AG08396 (cell line): ENCODE results near the gene WFS1.

Source experiments
- DNase-seq: peaks from one replicate; pipeline ENCODE4 v3.0.0; 2012; ENCODE audit warnings: low spot score, mixed read lengths

WFS1 gene

GRCh38 chr4:6279582-6280289 lies 10.1 kb downstream of the WFS1 start:
- DNase-seq: no peak

- no peak for DNase-seq
These were observed 10.8 kb downstream of the WFS1 start for GRCh38 chr4:6280365-6280996.

- DNase-seq: no peak
These were observed 12.0 kb downstream of the WFS1 start for GRCh38 chr4:6281436-6282313.

DNA sequence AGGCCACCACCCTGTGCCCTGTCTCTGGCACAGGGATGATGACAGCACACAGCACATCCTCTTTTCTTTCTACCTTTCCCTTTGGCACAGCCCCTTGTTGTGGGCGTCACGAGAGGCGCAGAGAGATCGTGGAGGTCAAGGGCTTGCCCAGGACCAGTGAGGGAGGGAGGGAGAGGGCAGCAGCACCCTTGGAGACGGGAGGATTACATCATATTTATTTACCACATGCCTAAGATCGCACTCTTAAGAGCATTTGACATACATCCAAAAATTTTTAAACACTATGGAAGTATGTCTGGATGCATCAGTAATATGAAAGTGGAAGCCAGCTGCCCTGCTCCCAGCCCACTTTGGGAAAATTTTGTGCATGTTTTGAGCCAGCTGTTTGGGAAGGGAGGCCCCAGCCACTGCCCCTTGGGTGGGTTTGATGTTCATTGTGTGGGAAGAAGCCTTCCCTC lies 12.7 kb downstream of the WFS1 start:
- DNase-seq: no peak

GRCh38 chr4:6283282-6283681 lies 13.6 kb downstream of the WFS1 start:
- no peak for DNase-seq

- DNase-seq: no peak
These were observed 17.6 kb downstream of the WFS1 start for GRCh38 chr4:6287017-6287788.

DNA sequence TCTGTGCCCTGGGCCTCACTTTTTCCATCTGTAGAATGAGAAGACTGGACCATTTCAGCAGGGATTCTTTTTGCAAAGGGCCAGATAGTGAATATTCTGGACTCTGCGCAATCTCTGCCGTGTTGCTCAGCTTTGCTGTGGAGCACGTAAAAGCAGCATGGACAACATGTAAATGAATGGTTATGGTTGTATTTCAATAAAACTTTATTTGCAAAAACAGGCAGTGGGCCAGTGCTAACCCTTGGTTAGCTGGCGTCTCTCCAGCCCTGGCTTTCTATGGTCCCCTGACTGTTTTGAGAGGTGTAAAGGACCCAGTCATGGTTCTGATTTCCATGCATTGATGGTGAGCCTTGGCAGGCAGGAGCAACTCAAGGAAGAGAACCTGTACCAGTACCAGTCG lies 18.7 kb downstream of the WFS1 start:
- DNase-seq: no peak

GRCh38 chr4:6288871-6289270 lies 19.2 kb downstream of the WFS1 start:
- no peak for DNase-seq

DNA sequence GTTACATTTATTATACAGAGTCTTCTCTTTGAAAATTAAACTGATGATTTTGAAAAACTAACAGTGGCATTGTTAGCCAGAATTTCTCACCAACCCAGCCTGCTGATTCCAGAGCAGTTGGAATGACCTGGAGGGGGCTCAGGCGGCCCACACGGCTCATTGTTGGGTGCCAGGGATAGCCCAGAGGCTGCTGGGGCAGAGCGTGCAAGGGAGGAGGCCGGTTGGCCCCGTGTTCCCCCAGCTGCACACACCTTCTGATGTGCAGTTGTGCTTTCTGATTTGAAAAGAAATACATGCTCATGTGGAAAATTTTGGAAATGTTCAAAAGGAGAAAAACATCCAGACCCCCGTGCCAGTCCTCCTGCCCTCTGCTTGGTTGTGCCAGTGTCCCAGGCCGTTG lies 20.6 kb downstream of the WFS1 start:
- no peak for DNase-seq

DNA sequence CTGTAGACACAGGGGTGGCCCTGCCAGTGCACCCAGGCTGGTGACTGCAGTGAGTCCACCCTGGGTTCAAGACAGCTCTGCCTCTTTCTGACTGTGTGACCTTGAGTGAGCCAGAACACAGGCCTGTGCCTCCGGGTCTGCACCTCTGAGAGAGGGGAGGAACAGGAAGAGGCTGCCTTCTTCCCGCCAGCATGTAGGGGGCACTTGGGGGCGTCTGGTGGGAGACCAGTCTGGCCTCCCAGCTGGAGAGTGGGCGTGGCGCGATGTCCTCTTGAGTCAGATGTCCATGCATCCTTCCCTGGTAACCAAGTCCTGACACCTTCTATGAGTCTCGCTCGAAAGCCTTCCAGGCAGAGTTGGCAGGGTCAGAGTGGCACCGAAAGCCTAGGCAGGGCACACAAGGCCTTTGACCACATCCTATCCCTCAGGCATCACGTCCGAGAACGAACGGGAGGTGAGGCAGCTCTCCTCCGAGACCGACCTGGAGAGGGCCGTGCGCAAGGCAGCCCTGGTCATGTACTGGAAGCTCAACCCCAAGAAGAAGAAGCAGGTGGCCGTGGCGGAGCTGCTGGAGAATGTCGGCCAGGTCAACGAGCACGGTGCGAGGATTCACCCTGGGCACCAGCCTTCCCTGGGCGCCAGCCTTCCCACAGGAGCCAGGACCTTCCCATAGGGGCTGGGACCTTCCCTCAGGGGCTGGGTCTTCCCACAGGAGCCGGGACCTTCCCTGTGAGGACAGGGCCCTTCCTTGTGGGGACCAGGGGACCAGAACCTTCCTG lies 21.3 kb downstream of the WFS1 start:
- DNase-seq: no peak

DNA sequence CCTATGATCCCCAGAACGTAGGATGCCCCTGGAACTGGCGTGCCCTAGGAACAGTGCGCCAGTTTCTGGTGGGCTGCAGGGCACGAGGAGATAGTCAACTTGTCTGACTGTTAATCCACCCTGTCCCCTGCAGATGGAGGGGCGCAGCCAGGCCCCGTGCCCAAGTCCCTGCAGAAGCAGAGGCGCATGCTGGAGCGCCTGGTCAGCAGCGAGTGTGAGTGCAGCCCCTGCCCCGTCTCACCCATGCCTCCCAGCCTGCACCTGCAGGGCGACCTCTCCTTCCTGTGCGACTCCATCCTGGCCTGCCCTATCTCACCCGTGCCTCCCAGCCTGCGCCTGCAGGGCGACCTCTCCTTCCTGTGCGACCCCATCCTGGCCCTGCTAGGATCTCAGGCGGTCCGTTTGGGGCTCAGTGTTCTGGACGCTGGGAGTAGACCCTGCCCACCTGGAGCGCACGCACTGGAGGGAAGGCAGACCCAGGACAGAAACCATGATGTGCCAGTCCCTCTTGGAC lies 22.2 kb downstream of the WFS1 start:
- DNase-seq: no peak

DNA sequence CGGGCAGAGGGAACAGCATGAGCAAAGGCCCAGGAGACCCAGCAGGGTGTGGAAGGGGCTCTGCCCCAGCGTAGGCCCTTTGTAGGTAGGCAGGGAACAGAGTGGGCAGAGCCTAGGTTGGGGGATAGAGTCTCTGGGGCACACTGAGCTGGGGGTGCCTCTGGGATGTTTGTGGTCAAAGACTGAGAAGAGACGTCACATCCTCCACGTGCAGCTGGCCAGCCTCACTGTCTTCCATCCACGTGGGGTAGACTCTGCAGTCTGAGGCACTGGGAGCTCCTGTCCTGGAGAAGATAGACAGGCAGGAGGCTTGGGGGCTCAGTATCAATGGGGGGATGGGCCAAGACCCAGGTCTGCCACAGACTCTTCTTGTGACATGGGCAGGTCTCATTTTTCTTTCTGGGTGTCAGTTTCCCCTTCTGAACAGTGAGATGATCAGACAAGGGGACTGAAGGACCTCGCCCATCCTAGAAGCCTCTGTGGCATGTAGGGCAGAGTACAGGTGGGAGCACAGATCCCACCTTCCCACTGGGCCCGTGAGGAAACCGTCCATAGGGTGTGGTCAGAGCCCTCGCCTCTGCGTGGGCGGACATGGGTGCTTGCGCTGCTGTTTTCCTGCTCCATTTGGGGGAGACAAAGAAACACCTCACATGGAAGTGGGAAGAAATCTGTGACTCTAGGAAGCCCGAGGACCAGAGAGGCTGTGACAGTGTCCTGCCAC lies 22.9 kb downstream of the WFS1 start:
- DNase-seq: no peak

DNA sequence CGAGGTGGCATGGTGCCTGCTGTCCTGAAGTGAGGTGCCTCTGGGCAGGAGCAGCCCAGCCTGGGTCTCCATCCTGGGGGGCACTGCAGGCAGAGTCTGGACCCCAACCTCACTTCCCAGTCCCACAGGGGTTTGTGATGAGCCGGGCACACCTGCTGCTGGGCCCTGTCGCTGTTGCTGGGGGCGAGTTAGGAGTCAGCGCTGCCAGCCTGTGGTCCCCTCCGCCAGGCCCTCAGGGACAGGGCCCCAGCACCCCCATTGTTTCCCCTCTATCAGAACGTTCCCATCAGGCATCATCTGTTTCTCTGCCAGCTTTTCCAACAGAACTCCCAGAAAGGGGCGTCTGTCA lies 23.4 kb downstream of the WFS1 start:
- no peak for DNase-seq

GRCh38 chr4:6293661-6294060 lies 24.0 kb downstream of the WFS1 start:
- DNase-seq: no peak

GRCh38 chr4:6294705-6295421 lies 25.2 kb downstream of the WFS1 start:
- no peak for DNase-seq

GRCh38 chr4:6295495-6295894 lies 25.8 kb downstream of the WFS1 start:
- DNase-seq: no peak

DNA sequence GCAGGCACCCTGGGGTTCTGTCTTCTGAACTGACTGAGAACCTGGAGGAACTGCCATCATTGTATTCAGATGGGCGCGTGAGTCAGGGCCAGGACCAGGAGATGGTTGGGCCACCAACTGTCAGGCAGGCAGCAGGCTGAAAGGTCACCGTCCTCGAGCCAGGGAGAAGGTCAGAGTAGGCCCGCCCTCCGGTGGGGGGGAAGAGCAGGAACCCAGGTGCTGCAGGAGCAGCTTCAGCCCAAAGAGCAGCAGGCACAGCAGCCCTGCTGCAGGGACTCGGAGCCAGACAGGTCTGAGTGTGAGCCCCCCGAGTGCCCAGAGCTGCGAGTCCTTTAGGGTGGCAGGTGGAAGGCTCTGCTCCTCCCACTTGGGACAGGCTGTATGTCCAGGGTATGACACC lies 26.4 kb downstream of the WFS1 start:
- DNase-seq: no peak

DNA sequence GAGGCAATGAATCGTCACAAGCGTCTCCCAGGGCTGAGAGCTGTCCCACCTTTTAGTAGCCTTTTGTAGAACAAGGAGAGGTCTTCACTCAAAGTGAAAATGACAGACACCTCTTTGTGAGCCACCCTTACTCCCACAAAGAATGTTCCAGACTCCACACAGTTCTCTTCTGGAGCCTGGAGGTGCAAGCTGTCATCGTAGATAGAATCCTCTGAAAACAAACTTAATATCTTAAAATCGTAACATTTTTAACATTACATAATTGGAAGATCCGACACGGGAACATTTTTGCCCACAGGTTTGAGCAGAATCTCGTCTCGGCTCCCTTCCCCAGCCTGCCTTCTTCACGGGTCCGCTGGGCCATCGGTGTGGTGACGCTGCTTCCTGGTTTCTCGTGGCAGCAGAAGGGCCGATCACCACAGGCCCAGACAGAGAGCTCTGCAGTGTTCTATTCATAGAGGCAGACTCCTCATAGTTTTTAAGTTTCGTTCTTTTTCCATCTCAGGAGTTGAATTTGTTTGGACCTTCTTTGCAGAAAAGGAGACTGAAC lies 27.7 kb downstream of the WFS1 start:
- no peak for DNase-seq

DNA sequence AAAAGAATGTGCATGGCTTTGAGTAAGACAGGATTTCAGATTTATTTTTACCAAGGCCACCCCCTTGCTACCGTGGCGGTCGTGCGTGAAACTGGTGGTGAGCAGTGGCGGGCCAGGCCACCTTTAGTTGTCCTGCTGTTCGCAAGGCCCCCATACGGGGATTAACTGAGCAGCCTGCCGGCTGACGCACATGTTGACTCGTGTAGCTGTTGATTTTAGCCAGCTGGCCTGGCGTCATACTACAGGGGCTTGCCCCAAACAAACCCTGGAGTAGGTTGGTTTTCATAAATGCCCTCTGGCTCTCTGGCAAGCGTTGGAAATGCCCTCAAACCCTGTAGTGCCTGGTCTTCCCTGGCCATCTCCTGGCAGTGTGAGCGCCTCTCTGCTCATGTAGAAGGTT lies 28.4 kb downstream of the WFS1 start:
- no peak for DNase-seq

DNA sequence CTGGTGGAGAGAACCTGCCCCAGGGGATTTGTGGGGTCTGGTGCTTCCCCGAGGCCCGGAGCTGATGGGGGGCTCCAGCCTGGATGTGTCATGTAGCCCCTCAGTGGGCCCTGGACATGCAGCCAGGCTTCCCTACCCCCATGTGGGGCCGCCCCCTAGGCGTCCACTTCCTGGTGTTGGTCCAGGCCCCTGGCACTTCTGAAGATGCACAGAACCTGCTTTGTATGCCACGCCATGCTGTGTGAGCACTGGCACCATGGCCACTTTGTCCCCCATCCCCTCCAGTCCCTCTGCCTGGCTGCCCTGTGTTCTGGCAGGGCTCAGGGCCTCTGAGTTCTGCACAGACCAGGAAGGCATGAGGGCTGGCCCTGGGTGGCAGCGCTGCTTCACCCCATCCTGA lies 29.2 kb downstream of the WFS1 start:
- DNase-seq: no peak
